Fibroblast of mammary gland (primary cell): ENCODE data around the gene TRMT2A.
A peak's percentile ranks its signal among the peaks of the same experiment; 100 is the strongest.
"Not testable (repeated sequence)": the region's sequence is repeated elsewhere in the genome, so short reads cannot be mapped to it uniquely, and the experiment has no call there.

Experiments
- DNase-seq: peaks from one replicate; pipeline ENCODE4 v3.0.0-alpha.2; 2010; ENCODE audit warnings: low read depth
- H3K4me3 ChIP-seq: 2 replicates; pipeline ENCODE4 v1.5.1; 2011; ENCODE audit warnings: low read depth, mild to moderate bottlenecking, low read length, moderate library complexity; ENCODE audit not compliant: control insufficient read depth
- CTCF ChIP-seq: conservative IDR thresholded peaks from 2 replicates; pipeline ENCODE4 v1.5.1; 2011; ENCODE audit warnings: low read depth, low read length, inconsistent platforms; ENCODE audit not compliant: control insufficient read depth, insufficient read depth

The TRMT2A gene, protein sequence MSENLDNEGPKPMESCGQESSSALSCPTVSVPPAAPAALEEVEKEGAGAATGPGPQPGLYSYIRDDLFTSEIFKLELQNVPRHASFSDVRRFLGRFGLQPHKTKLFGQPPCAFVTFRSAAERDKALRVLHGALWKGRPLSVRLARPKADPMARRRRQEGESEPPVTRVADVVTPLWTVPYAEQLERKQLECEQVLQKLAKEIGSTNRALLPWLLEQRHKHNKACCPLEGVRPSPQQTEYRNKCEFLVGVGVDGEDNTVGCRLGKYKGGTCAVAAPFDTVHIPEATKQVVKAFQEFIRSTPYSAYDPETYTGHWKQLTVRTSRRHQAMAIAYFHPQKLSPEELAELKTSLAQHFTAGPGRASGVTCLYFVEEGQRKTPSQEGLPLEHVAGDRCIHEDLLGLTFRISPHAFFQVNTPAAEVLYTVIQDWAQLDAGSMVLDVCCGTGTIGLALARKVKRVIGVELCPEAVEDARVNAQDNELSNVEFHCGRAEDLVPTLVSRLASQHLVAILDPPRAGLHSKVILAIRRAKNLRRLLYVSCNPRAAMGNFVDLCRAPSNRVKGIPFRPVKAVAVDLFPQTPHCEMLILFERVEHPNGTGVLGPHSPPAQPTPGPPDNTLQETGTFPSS

DNA sequence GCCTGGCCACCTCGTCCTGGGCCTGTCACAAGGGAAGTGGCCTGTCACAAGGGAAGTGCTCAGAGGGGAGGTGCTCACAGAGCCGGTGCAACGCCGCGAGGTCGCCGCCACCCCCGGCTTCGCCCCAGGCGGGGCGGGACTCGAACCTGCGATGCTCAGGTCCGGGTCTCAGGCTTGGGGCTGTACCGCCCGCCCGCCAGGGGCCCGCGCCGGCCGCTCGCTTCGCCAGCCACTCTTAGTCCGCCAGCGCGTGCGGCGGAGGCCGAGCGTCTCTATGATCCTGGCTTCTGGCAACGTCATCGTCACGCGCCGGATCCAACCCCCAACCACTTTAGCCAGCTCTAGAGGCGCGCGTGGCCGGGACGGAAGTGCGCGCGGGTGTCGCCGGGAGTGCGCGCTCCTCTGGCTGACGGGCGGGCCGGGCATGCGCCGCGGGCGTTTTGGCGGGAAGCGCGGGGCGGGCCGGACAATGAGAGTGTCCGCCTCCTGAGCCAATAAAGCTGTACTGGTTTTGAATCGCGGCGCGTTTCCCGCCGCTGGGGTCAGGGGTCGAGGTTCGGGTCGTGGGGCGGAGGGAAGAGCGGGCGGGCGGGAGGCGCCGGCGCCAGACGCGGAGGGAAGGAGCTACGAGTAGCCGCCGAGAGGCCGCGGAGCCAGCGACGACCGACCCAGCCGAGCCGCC lies at the start of gene TRMT2A:
TSS of gene TRMT2A (minus strand) at position 276 of the 682 bp plus-strand sequence. CDS start 320 bp downstream, outside the sequence.
- H3K4me3 ChIP-seq = peak within 1 kb of the TSS; percentile 88
- TF ChIP-seq CTCF = no peak
- peak; percentile 97 for DNase-seq

- no peak overlapping the region for H3K4me3 ChIP-seq
Measured at GRCh38 chr22:20166703-20167102, 49.7 kb upstream of the TRMT2A start.

DNA sequence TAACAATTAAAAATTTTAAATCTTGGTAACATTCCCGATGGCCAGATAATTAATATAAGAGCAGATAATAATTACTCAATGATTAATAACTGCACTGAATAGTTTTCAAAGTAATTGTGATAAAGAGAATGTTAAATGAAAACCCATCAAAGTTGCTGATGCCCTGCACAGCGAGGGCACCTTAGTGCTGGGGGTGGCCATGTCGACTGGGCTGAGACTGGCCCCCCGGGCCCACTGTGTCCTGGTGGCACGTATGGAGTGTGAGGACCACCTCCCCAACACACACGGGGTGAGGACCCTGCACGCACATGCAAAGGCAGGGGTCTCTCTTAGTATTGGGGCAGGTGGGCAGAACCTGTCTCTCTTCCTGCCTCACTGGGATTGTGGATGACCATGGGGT lies 48.9 kb upstream of the TRMT2A start:
- no peak for TF ChIP-seq CTCF
- no peak for DNase-seq

More at GRCh38 chr22:20166703-20167102, 49.7 kb upstream of the TRMT2A start:
- TF ChIP-seq CTCF = no peak
- no peak for DNase-seq

DNA sequence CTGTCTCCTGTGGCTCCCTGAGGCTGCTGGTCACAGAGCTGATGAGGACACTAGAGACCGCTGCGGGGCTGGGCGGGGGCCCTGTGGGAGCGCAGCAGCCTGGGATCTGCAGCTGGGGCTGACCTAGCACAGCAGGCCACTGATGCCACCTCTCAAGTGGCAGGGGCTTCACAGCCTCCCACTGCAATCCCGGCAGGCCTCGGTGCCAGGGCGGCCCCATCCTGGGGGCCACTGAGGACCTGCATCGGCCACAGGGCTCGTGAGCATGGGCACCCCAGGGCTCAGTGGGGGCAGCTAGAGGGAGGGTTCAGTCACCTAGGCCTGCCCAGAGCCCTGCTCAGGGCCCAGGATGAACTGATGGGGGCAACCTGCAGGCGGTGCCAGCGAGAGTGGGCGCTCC lies 48.4 kb upstream of the TRMT2A start:
- DNase-seq = no peak
- H3K4me3 ChIP-seq = no peak overlapping the region
- TF ChIP-seq CTCF = no peak

More for the DNA sequence above, 48.9 kb upstream of the TRMT2A start:
- no peak overlapping the region for H3K4me3 ChIP-seq

DNA sequence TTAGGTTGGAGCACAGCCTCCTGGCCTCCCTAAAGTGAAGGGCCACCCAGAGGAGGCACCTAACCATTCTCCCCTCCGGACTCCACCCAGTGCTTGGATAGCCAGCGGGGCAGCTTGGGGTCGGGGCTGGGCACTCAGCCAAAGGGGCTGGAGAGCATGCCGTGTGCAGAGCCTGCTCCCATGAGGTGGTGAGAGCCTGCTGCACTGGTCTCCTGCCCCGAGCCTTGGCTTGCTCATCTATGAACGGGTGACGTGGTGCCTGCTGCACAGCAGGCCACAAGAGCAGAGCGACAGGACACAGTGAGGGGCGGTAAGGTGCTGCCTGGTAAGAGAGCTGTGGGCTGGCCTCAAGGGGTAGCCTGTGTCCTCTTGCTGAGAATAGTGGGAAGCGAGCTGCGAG lies 47.8 kb upstream of the TRMT2A start:
- DNase-seq = no peak
- H3K4me3 ChIP-seq = no peak overlapping the region
- no peak for TF ChIP-seq CTCF

GRCh38 chr22:20160041-20160440 lies 43.0 kb upstream of the TRMT2A start:
- DNase-seq = no peak
- TF ChIP-seq CTCF = no peak
- no peak overlapping the region for H3K4me3 ChIP-seq

GRCh38 chr22:20159531-20159930 lies 42.5 kb upstream of the TRMT2A start:
- H3K4me3 ChIP-seq = not testable (repeated sequence)

More at GRCh38 chr22:20159531-20159930, 42.5 kb upstream of the TRMT2A start:
- not testable (repeated sequence) for DNase-seq
